Thoracic aorta (tissue), 2 donors: ENCODE results near the gene RPL13A. TPM values are rescaled to one million over a fixed set of nuclear protein-coding genes. Genes with fewer than 3 reads are reported as not detected.

Experiments used
- ATAC-seq: fragments of 150-250 bp; one replicate; pipeline ENCODE4 v1.8.0; 2017; ENCODE audit warnings: low read depth; ENCODE audit not compliant: insufficient number of reproducible peaks, low FRiP score
- DNase-seq: peaks from one replicate; pipeline ENCODE4 v3.0.0-alpha.2; 2020; ENCODE audit warnings: low spot score
- H3K27ac ChIP-seq, 2 donors: fragments of 200-600 bp; sonication (generic); 1 replicate in 1 of 2; 2 replicates in 1 of 2; pipeline ENCODE4 v1.5.1; 2016; ENCODE audit warnings: mild to moderate bottlenecking in 2 of 2, moderate library complexity in 2 of 2
- H3K27me3 ChIP-seq: fragments of 200-600 bp; sonication (generic); replicated peaks from 2 replicates; pipeline ENCODE4 v1.6.0; 2016; ENCODE audit warnings: mild to moderate bottlenecking; ENCODE audit not compliant: insufficient read depth
- H3K36me3 ChIP-seq: fragments of 200-600 bp; sonication (generic); one replicate; pipeline ENCODE4 v1.5.1; 2016
- H3K4me1 ChIP-seq, 2 donors: fragments of 200-600 bp; sonication (generic); 1 replicate in 1 of 2; 2 replicates in 1 of 2; pipeline versions ENCODE4 v1.5.1 to v1.6.0; 2016; ENCODE audit warnings: low read depth in 2 of 2, mild to moderate bottlenecking in 1 of 2; ENCODE audit not compliant: control insufficient read depth in 1 of 2
- H3K4me3 ChIP-seq: fragments of 200-600 bp; sonication (generic); 2 replicates; pipeline ENCODE4 v1.5.1; 2016; ENCODE audit warnings: mild to moderate bottlenecking
- H3K9me3 ChIP-seq: fragments of 200-600 bp; sonication (generic); 2 replicates; pipeline ENCODE4 v1.5.1; 2016
- CTCF ChIP-seq: fragments of 200-600 bp; sonication (generic); IDR thresholded peaks from one replicate; pipeline ENCODE4 v1.5.1; 2019; ENCODE audit warnings: antibody characterized with exemption
- total RNA-seq, 2 donors: library from RNA; depleted of rRNA; stranded (reverse); fragments of >200 nt; gene quantifications; one replicate each; pipeline versions ENCODE4 v1.1.0 to v1.2.3, GENCODE V29; 2016

RPL13A gene
- total RNA-seq, 2 donors from 2014 or later = 996 to 1,451 TPM

DNA sequence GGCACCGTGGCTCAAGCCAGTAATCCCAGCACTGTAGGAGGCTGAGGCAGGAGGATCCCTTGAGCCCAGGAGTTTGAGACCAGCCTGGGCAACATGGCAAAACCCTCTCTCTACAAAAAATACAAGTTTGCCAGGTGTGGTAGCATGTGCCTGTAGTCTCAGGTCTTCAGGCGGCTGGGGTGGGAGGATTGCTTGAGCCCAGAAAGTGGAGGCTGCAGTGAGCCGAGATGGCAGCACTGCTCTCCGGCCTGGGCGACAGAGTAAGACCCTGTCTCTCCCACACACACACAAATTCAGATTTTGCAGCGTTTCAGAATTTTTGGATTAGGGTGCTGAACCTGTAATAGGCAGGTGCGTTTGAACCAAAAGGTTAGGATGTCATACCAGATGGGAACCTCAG, 11.1 kb downstream of the RPL13A start:
- peaks cover 27% of the 10 kb centered on the region for H3K36me3 ChIP-seq
- no peak for TF ChIP-seq CTCF
- no peak for ATAC-seq
- peaks cover 20 to 44% of the 10 kb centered on the region in 2 donors for H3K4me1 ChIP-seq
- no peak overlapping the region for H3K4me3 ChIP-seq
- no peaks in the 10 kb centered on the region for H3K9me3 ChIP-seq
- no peaks in the 10 kb centered on the region for H3K27me3 ChIP-seq
- DNase-seq = no peak
- H3K27ac ChIP-seq = no peak overlapping the region

DNA sequence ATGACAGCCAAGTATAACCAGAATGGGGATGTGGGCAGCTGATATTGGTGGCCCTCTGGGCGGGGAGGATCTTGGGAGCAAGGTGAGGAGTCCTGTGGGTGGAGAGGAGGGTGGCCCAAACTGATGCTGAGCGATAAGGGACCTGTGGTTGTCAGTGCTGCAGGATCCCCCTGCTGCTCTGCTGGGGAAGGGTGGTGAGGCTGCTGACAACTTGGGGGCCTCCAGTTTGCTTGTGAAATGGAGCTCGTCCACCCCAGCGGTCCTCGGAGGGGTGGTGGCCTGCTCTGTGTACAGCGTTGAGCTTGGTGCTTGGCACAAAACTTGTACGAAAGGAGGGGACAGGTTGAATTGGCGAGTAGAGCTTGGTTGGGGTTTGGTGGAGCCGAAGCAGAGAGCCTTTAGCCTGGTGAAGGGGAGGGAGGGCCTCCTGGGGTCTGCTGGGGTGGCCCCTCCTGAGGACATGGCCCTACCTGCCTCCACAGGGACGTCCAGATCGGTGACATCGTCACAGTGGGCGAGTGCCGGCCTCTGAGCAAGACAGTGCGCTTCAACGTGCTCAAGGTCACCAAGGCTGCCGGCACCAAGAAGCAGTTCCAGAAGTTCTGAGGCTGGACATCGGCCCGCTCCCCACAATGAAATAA, 11.7 kb downstream of the RPL13A start:
- no peak for TF ChIP-seq CTCF
- ATAC-seq (no peak), DNase-seq (no peak)
- H3K4me1 ChIP-seq = peaks cover 20 to 44% of the 10 kb centered on the region in 2 donors
- no peak overlapping the region for H3K27ac ChIP-seq
- peak overlapping the region; percentile 20 for H3K4me3 ChIP-seq
- no peaks in the 10 kb centered on the region for H3K9me3 ChIP-seq
- H3K36me3 ChIP-seq = peaks cover 27% of the 10 kb centered on the region
- H3K27me3 ChIP-seq = no peaks in the 10 kb centered on the region

GRCh38 chr19:49502866-49503581, 15.6 kb downstream of the RPL13A start:
- peak; percentile 53 for TF ChIP-seq CTCF
- ATAC-seq (no peak), DNase-seq (no peak)
- Histone ChIP-seq H3K36me3 (peaks cover 18% of the 10 kb centered on the region), H3K4me1 (peaks cover 8 to 24% of the 10 kb centered on the region in 2 donors), H3K27ac (no peak overlapping the region), H3K27me3 (no peaks in the 10 kb centered on the region), H3K9me3 (no peaks in the 10 kb centered on the region), H3K4me3 (no peak overlapping the region)

DNA sequence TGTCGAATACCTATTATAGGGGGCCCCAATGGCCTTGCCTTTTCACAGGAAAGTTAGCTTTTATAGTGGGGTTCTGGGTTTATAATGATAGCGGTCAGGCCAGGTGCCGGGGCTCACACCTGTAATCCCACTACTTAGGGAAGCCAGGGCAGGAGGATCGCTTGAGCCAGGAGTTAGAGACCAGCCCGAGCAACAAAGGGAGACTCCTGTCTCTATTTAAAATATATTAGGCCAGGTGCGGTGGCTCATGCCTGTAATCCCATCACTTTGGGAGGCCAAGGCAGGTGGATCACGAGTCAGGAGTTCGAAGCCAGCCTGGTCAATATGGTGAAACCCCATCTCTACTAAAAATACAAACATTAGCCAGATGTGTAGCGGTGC, 16.2 kb downstream of the RPL13A start:
- DNase-seq (no peak), ATAC-seq (no peak)
- Histone ChIP-seq H3K9me3 (no peaks in the 10 kb centered on the region), H3K27ac (no peak overlapping the region), H3K4me1 (peaks cover 5 to 18% of the 10 kb centered on the region in 2 donors), H3K4me3 (no peak overlapping the region), H3K27me3 (no peaks in the 10 kb centered on the region), H3K36me3 (peaks cover 14% of the 10 kb centered on the region)
- TF ChIP-seq CTCF = no peak

GRCh38 chr19:49506575-49507105, 19.2 kb downstream of the RPL13A start:
- H3K27ac ChIP-seq = no peak overlapping the region
- no peak overlapping the region for H3K4me3 ChIP-seq
- no peaks in the 10 kb centered on the region for H3K9me3 ChIP-seq
- no peaks in the 10 kb centered on the region for H3K27me3 ChIP-seq
- TF ChIP-seq CTCF = peak; percentile 57
- DNase-seq (no peak), ATAC-seq (no peak)
- peaks cover 0 to under 1% of the 10 kb centered on the region in 2 donors for H3K4me1 ChIP-seq
- H3K36me3 ChIP-seq = no peaks in the 10 kb centered on the region
